Esophagus squamous epithelium (tissue), 4 donors: Measurements from ENCODE around the gene TAF3.

Experiments
- CTCF ChIP-seq, 6 experiments: fragments of 450-650 bp in 4 of 6; fragments of 200-600 bp in 2 of 6; sonication (generic) in 2 of 6; IDR thresholded peaks; one replicate each; pipeline ENCODE4 v1.5.1; 2016 to 2019; ENCODE audit warnings: antibody characterized with exemption in 6 of 6, mild to moderate bottlenecking in 4 of 6, moderate library complexity in 4 of 6
- POLR2A ChIP-seq, 4 donors: fragments of 450-650 bp; IDR thresholded peaks; one replicate each; pipeline ENCODE4 v1.6.1; 2017; ENCODE audit warnings: antibody characterized with exemption in 4 of 4, mild to moderate bottlenecking in 4 of 4, moderate library complexity in 3 of 4

DNA sequence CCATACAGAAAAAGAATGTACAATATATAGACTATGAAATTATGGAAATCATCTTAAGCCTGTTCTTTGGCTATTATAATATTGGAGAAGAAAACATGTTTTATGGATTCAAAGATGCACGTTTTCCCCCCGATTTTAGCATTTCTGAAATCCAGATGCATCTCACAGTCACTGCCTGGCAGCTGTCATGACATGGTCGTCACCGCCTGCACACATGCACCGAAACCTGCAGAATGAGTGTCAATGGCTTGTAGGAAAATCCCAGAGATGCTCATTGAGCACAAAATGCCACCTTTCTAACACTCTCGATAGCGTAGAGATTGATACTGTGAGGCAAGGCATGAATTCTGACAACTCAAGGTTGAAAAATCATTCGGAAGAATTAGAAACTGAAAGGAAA is 115.5 kb downstream of the TAF3 start:
- TF ChIP-seq POLR2A (IDR thresholded peaks at IDR 0.05) = no peak
- TF ChIP-seq CTCF (IDR thresholded peaks at IDR 0.05) = no peak
